Measurements from ENCODE around the gene BTF3L4. TPM values are rescaled to one million over a fixed set of nuclear protein-coding genes. Genes with fewer than 3 reads are reported as not detected.

Gene BTF3L4
- total RNA-seq, 1 experiment from 2014 or later: 65.6 TPM

- no peak overlapping the region for H3K4me3 ChIP-seq (ENCODE audit: low read depth in 2 of 2, low read length in 2 of 2)
- H3K27ac ChIP-seq (ENCODE audit: low read length): no peak overlapping the region
- POLR2A ChIA-PET: no interaction called here
- BruUV-seq (replicated peaks): no TSS peak
- intact Hi-C loops (cut with micrococcal nuclease; ENCODE audit: unreplicated experiment) (no loop called here), in situ Hi-C loops (cut with HindIII; ENCODE audit: low pct_unique_long_range_greater_than_20kb, low sequenced_read_pairs) (no loop called here)
- DNase-seq (ENCODE audit: low read depth, low spot score) (no peak), ATAC-seq (no peak)
- TF ChIP-seq POLR2AphosphoS5 (IDR thresholded peaks at IDR 0.05; ENCODE audit: low read depth, low read length) (no peak), TCF7L2 (IDR thresholded peaks at IDR 0.05; ENCODE audit: low read depth, low read length) (no peak), SIN3A (IDR thresholded peaks at IDR 0.05; ENCODE audit: borderline replicate concordance, insufficient read depth, low read depth, low read length) (no peak)
- TF ChIP-seq, protein P1, sequence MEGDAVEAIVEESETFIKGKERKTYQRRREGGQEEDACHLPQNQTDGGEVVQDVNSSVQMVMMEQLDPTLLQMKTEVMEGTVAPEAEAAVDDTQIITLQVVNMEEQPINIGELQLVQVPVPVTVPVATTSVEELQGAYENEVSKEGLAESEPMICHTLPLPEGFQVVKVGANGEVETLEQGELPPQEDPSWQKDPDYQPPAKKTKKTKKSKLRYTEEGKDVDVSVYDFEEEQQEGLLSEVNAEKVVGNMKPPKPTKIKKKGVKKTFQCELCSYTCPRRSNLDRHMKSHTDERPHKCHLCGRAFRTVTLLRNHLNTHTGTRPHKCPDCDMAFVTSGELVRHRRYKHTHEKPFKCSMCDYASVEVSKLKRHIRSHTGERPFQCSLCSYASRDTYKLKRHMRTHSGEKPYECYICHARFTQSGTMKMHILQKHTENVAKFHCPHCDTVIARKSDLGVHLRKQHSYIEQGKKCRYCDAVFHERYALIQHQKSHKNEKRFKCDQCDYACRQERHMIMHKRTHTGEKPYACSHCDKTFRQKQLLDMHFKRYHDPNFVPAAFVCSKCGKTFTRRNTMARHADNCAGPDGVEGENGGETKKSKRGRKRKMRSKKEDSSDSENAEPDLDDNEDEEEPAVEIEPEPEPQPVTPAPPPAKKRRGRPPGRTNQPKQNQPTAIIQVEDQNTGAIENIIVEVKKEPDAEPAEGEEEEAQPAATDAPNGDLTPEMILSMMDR (IDR thresholded peaks at IDR 0.05): no peak
- TF ChIP-seq, protein P2, sequence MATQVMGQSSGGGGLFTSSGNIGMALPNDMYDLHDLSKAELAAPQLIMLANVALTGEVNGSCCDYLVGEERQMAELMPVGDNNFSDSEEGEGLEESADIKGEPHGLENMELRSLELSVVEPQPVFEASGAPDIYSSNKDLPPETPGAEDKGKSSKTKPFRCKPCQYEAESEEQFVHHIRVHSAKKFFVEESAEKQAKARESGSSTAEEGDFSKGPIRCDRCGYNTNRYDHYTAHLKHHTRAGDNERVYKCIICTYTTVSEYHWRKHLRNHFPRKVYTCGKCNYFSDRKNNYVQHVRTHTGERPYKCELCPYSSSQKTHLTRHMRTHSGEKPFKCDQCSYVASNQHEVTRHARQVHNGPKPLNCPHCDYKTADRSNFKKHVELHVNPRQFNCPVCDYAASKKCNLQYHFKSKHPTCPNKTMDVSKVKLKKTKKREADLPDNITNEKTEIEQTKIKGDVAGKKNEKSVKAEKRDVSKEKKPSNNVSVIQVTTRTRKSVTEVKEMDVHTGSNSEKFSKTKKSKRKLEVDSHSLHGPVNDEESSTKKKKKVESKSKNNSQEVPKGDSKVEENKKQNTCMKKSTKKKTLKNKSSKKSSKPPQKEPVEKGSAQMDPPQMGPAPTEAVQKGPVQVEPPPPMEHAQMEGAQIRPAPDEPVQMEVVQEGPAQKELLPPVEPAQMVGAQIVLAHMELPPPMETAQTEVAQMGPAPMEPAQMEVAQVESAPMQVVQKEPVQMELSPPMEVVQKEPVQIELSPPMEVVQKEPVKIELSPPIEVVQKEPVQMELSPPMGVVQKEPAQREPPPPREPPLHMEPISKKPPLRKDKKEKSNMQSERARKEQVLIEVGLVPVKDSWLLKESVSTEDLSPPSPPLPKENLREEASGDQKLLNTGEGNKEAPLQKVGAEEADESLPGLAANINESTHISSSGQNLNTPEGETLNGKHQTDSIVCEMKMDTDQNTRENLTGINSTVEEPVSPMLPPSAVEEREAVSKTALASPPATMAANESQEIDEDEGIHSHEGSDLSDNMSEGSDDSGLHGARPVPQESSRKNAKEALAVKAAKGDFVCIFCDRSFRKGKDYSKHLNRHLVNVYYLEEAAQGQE (IDR thresholded peaks at IDR 0.05; ENCODE audit: insufficient read depth in 1 of 2, low read depth in 2 of 2, low read length in 1 of 2): no peak
- no peaks in the 10 kb centered on the region for H3K9me3 ChIP-seq (ENCODE audit: control insufficient read depth, insufficient read depth, low read depth, low read length)
- 0 out of 2 replicates have a peak, but pooled peaks cover 3% of the 10 kb centered on the region for H3K27me3 ChIP-seq (ENCODE audit: control insufficient read depth, insufficient read depth, low read length)
- CTCF ChIA-PET: interaction anchor here (0.6 kb wide), 1 partner anchor 12 kb away, joined by 9 read pairs; no protein-coding TSS in a partner anchor
- H3K4me1 ChIP-seq (ENCODE audit: control insufficient read depth, insufficient read depth, low read length): no peaks in the 10 kb centered on the region
- no peaks in the 10 kb centered on the region for H3K36me3 ChIP-seq (ENCODE audit: control insufficient read depth, insufficient read depth, low read length)
Observed at GRCh38 chr1:52119301-52120079, 63.4 kb downstream of the BTF3L4 start.

DNA sequence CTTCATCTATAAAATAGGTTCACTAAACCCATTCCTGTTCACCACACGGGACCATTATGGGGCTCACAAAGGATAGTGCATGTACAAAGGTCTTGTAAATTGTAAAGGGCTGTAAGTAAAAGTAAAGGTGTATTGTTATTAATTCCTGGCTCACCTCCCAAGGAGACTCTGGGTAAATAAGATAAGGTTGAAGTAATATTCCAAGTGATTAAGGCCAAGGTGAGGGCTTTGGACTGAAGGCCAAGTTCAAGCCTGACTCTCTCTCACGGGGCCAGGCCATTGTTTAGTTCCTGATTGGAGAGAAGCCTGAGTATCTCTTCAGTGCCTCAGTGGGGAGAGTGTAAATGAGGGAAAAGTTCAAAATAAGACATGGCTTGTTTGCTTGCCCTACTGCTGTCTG lies 66.3 kb downstream of the BTF3L4 start:
- Histone ChIP-seq H3K4me3 (ENCODE audit: low read depth in 2 of 2, low read length in 2 of 2) (no peak overlapping the region), H3K4me1 (ENCODE audit: control insufficient read depth, insufficient read depth, low read length) (no peaks in the 10 kb centered on the region), H3K9me3 (ENCODE audit: control insufficient read depth, insufficient read depth, low read depth, low read length) (no peaks in the 10 kb centered on the region), H3K36me3 (ENCODE audit: control insufficient read depth, insufficient read depth, low read length) (no peaks in the 10 kb centered on the region), H3K27ac (ENCODE audit: low read length) (no peak overlapping the region), H3K27me3 (ENCODE audit: control insufficient read depth, insufficient read depth, low read length) (peaks cover 12% of the 10 kb centered on the region)
- no peak for DNase-seq (ENCODE audit: low read depth, low spot score)
- no peak for TF ChIP-seq SIN3A (IDR thresholded peaks at IDR 0.05; ENCODE audit: borderline replicate concordance, insufficient read depth, low read depth, low read length)
- TF ChIP-seq, protein P1 (IDR thresholded peaks at IDR 0.05): no peak
- TF ChIP-seq TCF7L2 (IDR thresholded peaks at IDR 0.05; ENCODE audit: low read depth, low read length): no peak
- TF ChIP-seq POLR2AphosphoS5 (IDR thresholded peaks at IDR 0.05; ENCODE audit: low read depth, low read length): no peak
- TF ChIP-seq, protein P2 (IDR thresholded peaks at IDR 0.05; ENCODE audit: insufficient read depth in 1 of 2, low read depth in 2 of 2, low read length in 1 of 2): no peak
- ChIA-PET CTCF (no interaction called here), POLR2A (no interaction called here)
- BruUV-seq (replicated peaks): no TSS peak
- in situ Hi-C loops (cut with HindIII; ENCODE audit: low pct_unique_long_range_greater_than_20kb, low sequenced_read_pairs): no loop called here
- intact Hi-C loops (cut with micrococcal nuclease; ENCODE audit: unreplicated experiment): no loop called here
- no peak for ATAC-seq
